Measurements from ENCODE around the gene CHI3L1. TPM values are rescaled to one million over a fixed set of nuclear protein-coding genes. Genes with fewer than 3 reads are reported as not detected.
A peak's percentile ranks its signal among the peaks of the same experiment; 100 is the strongest.

The CHI3L1 gene
- total RNA-seq, 2 donors from 2014 or later: not detected

DNA sequence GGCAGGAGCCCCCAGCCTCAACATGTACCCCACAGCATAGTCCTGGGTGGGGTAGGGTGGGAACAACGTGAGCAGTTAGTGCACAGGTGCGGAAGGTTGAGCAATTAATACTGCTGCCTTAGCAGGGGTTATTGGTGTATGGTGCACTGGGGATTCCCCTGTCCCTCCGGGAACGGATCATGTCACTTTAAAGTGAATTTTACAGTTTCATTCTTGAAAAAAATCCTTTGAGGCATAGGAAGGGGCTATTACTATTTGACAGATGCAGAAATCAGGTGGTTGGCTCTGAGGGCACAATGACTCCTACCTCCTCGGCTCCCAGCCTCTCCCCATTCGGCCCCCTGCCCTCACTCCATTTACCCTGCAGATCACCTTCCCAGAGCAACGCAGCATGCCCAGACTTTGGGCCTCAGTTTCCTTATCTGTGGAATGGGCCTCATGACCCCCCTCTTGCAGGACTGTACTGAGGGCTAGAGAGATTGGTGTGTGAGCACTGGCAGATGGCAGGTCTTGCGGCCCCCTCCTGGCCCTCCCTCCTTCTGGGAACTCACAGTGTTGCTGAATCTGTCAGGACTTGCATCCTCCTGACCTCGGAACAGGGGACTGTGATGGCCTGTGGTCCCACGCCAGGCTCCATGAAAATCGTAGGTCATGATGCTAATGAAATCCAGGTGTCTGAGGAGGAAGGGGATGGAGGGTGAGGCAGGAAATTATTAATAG, 5.7 kb downstream of the CHI3L1 start:
- Mint-ChIP-seq H3K27ac (no peak overlapping the region), H3K27me3 (peaks cover 10% of the 10 kb centered on the region), H3K36me3 (ENCODE audit: low read depth) (no peaks in the 10 kb centered on the region), H3K4me3 (no peak overlapping the region), H3K9me3 (no peaks in the 10 kb centered on the region), H3K4me1 (no peaks in the 10 kb centered on the region)
- no peak for ATAC-seq (replicated peaks)

- H3K36me3 Mint-ChIP-seq (ENCODE audit: low read depth): no peaks in the 10 kb centered on the region
- peaks cover 10% of the 10 kb centered on the region for H3K27me3 Mint-ChIP-seq
- H3K27ac Mint-ChIP-seq: no peak overlapping the region
- ATAC-seq (replicated peaks): no peak
- no peaks in the 10 kb centered on the region for H3K4me1 Mint-ChIP-seq
- no peaks in the 10 kb centered on the region for H3K9me3 Mint-ChIP-seq
- H3K4me3 Mint-ChIP-seq: no peak overlapping the region
These were observed 6.9 kb downstream of the CHI3L1 start for GRCh38 chr1:203179667-203180005.

DNA sequence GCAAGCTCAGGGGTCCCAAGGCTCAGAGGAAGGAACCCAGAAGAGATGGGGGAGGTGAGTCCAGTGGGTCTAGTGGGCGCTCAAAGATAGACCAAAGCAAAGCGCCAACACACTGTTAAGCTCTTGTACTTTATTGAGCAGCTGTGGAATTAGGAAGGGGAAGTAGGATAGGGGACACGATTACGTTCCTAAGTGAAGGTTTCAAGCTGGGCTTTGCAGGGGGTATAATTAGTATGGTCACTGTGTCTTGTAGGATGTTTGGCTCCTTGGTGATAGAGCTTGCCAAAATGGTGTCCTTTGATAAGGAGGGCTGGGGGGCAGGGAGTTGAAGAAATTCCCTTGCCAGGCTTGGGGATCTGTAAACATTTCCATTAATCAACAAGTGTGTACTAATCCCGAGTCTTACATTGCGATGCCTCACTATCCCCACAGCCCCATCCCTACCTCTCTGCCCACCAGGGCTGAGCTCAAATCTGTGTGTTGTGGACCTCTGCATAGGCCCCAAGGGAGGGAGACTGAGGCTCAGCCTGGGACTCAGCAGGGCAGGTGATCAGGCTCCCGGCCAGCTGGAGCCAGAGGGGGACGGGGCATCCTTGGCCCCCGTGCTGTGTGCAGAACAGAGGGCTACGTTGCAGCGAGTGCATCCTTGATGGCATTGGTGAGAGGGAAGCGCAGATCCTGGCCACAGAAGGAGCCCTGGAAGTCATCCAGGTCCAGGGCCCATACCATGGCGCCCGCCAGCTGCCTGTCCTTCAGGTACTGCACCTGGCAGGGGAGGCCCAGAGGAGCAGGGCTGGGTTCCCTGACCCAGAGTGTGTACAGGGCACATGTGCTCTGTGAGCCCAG, 7.5 kb downstream of the CHI3L1 start:
- Mint-ChIP-seq H3K9me3 (no peaks in the 10 kb centered on the region), H3K27me3 (peaks cover 12% of the 10 kb centered on the region), H3K27ac (no peak overlapping the region), H3K4me3 (no peak overlapping the region), H3K36me3 (ENCODE audit: low read depth) (no peaks in the 10 kb centered on the region), H3K4me1 (no peaks in the 10 kb centered on the region)
- ATAC-seq (replicated peaks): no peak

- H3K4me1 Mint-ChIP-seq: no peaks in the 10 kb centered on the region
- H3K27ac Mint-ChIP-seq: no peak overlapping the region
- no peak overlapping the region for H3K4me3 Mint-ChIP-seq
- H3K9me3 Mint-ChIP-seq: no peaks in the 10 kb centered on the region
- peaks cover 11% of the 10 kb centered on the region for H3K27me3 Mint-ChIP-seq
- no peaks in the 10 kb centered on the region for H3K36me3 Mint-ChIP-seq (ENCODE audit: low read depth)
- ATAC-seq (replicated peaks): no peak
These were observed 8.4 kb downstream of the CHI3L1 start for GRCh38 chr1:203178083-203178482.

GRCh38 chr1:203177470-203178039, 8.9 kb downstream of the CHI3L1 start:
- Mint-ChIP-seq H3K4me3 (no peak overlapping the region), H3K9me3 (no peaks in the 10 kb centered on the region), H3K27ac (no peak overlapping the region), H3K36me3 (ENCODE audit: low read depth) (no peaks in the 10 kb centered on the region), H3K27me3 (peaks cover 10% of the 10 kb centered on the region), H3K4me1 (no peaks in the 10 kb centered on the region)
- no peak for ATAC-seq (replicated peaks)

GRCh38 chr1:203177036-203177405, 9.5 kb downstream of the CHI3L1 start:
- no peak for ATAC-seq (replicated peaks)
- no peaks in the 10 kb centered on the region for H3K36me3 Mint-ChIP-seq (ENCODE audit: low read depth)
- H3K4me1 Mint-ChIP-seq: no peaks in the 10 kb centered on the region
- no peaks in the 10 kb centered on the region for H3K9me3 Mint-ChIP-seq
- H3K4me3 Mint-ChIP-seq: no peak overlapping the region
- no peak overlapping the region for H3K27ac Mint-ChIP-seq
- H3K27me3 Mint-ChIP-seq: peaks cover 10% of the 10 kb centered on the region

DNA sequence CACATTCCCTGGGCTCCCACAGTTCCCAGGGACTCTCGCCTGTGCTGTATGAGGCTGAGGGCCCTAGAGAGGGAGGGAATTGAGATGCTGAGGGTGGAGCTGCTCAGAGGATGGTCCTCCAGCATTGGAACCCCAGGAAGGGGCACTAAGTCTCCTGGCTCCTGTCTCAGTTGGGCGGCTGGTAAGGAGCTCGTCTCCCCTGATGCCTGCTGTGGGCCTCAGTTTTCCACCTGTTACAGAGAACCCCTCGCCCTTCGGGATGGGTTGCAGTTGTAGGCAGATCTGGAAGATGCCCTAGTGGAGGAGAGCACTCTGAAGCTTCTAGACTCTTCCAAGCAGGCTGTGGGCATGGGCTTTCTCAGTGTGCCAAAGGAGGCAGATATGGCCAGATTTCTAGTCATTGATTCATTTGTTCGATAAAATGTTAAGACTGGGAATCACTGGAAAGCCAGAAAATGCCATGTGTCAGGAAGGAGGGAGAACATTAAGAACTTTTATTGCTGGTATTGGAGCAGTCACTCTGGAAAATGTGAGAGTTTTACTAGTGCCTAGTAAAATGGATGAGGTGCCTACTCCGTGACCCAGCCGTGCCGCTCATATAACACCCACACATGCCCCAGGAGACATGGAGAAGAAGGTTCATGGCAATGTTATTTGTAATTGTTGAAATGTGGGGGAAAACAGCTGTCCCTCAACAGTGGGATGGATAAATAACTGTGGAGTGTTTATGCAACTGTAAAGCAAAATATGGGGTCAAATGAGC, 10.1 kb downstream of the CHI3L1 start:
- Mint-ChIP-seq H3K36me3 (ENCODE audit: low read depth) (no peaks in the 10 kb centered on the region), H3K4me3 (no peak overlapping the region), H3K27ac (no peak overlapping the region), H3K27me3 (peaks cover 10% of the 10 kb centered on the region), H3K4me1 (no peaks in the 10 kb centered on the region), H3K9me3 (no peaks in the 10 kb centered on the region)
- no peak for ATAC-seq (replicated peaks)

- Mint-ChIP-seq H3K36me3 (ENCODE audit: low read depth) (no peaks in the 10 kb centered on the region), H3K27ac (no peak overlapping the region), H3K9me3 (no peaks in the 10 kb centered on the region), H3K4me3 (no peak overlapping the region), H3K4me1 (no peaks in the 10 kb centered on the region), H3K27me3 (peaks cover 9% of the 10 kb centered on the region)
- ATAC-seq (replicated peaks): no peak
These were observed 10.7 kb downstream of the CHI3L1 start for GRCh38 chr1:203175827-203176241.

DNA sequence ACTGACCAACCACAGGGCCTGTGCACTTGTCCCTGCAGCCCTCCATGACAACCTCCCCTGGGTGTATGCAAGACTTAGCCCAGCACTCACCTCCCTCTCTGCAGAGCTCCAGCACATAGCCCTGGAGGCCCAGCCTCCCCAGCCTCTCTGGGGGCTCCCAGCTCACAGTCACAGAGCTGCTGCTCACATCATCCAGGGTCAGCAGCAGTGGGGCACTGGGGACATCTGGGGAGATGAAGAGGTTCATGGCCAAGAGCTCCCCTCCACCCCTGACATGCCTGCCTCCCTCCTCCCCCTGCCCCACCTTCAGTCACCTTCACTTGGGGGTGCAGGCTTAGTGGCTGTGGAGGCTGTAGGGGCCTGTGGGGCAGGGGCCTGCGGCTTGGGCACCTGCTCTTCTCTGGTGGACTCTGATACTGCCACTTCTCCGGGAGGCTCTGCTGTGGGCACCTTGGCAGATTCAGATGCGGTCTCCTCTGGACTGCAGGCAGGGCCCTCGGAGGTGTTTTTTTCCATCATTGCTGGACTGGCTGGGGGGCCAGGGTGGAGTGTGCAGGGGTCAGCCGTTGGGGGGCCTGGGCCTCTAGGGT, 11.2 kb downstream of the CHI3L1 start, which contains the start of gene MYBPH:
MYBPH (minus strand) TSS at position 590 of the 590 bp plus-strand sequence; CDS start at position 519, 71 bp downstream.
- no peak within 1 kb of the TSS for H3K27ac Mint-ChIP-seq
- no peaks in the 10 kb centered on the region for H3K4me1 Mint-ChIP-seq
- H3K9me3 Mint-ChIP-seq: no peaks in the 10 kb centered on the region
- ATAC-seq (replicated peaks): no peak
- H3K27me3 Mint-ChIP-seq: peaks cover 7% of the 10 kb centered on the region
- H3K36me3 Mint-ChIP-seq (ENCODE audit: low read depth): no peaks in the 10 kb centered on the region
- no peak within 1 kb of the TSS for H3K4me3 Mint-ChIP-seq

DNA sequence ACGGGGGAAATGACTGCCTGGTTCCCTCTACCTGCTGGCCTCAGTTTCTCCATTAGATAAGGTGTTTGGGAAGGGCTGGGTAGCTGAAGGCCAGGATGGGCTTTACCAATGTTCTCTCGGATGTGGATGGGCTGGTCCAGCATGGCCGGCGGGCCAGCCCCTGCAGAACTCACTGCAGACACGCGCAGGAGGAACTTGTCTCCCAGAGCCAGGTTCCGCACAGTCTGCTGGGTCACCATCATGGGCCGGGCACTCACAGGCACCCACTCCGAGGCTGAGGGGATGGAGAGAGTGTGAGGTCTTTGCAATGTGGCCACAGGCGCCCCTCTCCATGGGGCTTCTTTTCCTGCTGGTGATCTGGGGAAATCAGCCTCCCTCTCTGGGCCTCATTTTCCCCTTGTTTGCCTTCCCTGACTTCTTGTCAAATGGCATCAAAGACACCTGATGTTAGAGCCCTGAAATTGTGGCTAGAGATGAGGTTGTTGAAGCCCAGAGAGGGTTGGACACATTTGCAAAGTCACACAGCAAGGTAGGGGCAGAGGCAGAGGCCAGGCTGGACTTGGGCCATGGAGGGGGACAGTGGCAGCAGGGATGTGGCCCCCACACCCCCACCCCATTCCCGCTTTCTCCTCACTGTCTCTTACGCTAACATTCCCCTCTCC, 12.0 kb downstream of the CHI3L1 start:
- no peaks in the 10 kb centered on the region for H3K9me3 Mint-ChIP-seq
- no peak for ATAC-seq (replicated peaks)
- H3K36me3 Mint-ChIP-seq (ENCODE audit: low read depth): no peaks in the 10 kb centered on the region
- peaks cover 7% of the 10 kb centered on the region for H3K27me3 Mint-ChIP-seq
- no peaks in the 10 kb centered on the region for H3K4me1 Mint-ChIP-seq
- H3K27ac Mint-ChIP-seq: no peak overlapping the region
- no peak overlapping the region for H3K4me3 Mint-ChIP-seq

DNA sequence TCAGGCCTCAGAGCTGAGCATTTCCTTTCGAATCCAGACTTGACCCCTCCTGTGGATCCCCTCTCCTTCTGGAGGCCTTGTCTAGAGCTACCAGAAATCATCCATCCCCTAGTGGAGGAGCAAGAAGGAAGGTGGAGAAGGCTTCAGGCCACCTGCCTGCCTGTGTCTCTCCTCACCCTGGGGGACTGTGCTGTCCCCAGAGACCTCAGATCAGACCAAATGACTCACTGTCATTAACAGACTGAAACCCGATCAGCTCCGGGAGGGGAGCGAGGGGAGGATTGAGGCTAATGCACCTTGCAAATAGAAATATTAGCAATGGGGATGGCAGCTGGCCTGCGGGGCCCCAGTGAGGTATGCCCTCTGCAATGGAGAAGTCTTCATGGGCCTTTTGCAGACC, 12.9 kb downstream of the CHI3L1 start:
- Mint-ChIP-seq H3K9me3 (no peaks in the 10 kb centered on the region), H3K36me3 (ENCODE audit: low read depth) (no peaks in the 10 kb centered on the region), H3K27ac (no peak overlapping the region), H3K4me3 (no peak overlapping the region), H3K4me1 (no peaks in the 10 kb centered on the region), H3K27me3 (peaks cover 3% of the 10 kb centered on the region)
- no peak for ATAC-seq (replicated peaks)

GRCh38 chr1:203173011-203173555, 13.4 kb downstream of the CHI3L1 start:
- ATAC-seq (replicated peaks): no peak
- no peak overlapping the region for H3K27ac Mint-ChIP-seq
- H3K27me3 Mint-ChIP-seq: peaks cover 3% of the 10 kb centered on the region
- no peaks in the 10 kb centered on the region for H3K9me3 Mint-ChIP-seq
- H3K4me1 Mint-ChIP-seq: no peaks in the 10 kb centered on the region
- H3K36me3 Mint-ChIP-seq (ENCODE audit: low read depth): no peaks in the 10 kb centered on the region
- no peak overlapping the region for H3K4me3 Mint-ChIP-seq

GRCh38 chr1:203172184-203173010, 14.1 kb downstream of the CHI3L1 start:
- peak; percentile 62 for ATAC-seq (replicated peaks)
- Mint-ChIP-seq H3K36me3 (ENCODE audit: low read depth) (no peaks in the 10 kb centered on the region), H3K27ac (no peak overlapping the region), H3K4me3 (no peak overlapping the region), H3K9me3 (no peaks in the 10 kb centered on the region), H3K4me1 (no peaks in the 10 kb centered on the region), H3K27me3 (peaks cover 3% of the 10 kb centered on the region)
